ENCODE measurements around the gene RNF150. TPM values are rescaled to one million over a fixed set of nuclear protein-coding genes. Genes with fewer than 3 reads are reported as not detected.

RNF150 gene
- total RNA-seq, 4 donors from 2014 or later: 33.1 to 53.3 (median 43.6) TPM

- intact Hi-C loops (cut with DNase I): loop anchor here (10.0 kb wide), 2 partner anchors 58 to 358 kb away; partner anchors contain the start of gene ZNF330
- Histone ChIP-seq H3K4me1 (peaks cover 9 to 27% (median 18%) of the 10 kb centered on the region in 4 donors), H3K4me3 (no peak overlapping the region), H3K27me3 (no peaks in the 10 kb centered on the region), H3K27ac (replicated peaks in 1 of 4) (peak overlapping the region; percentile 15 to 56 (median 32)), H3K9me3 (no peaks in the 10 kb centered on the region), H3K36me3 (peaks cover 0 to 9% (median 0%) of the 10 kb centered on the region in 4 donors)
- TF ChIP-seq POLR2A (IDR thresholded peaks at IDR 0.05; ENCODE audit: low read depth) (no peak), POLR2AphosphoS5 (IDR thresholded peaks at IDR 0.05) (no peak), EP300 (IDR thresholded peaks at IDR 0.05) (no peak), CTCF (IDR thresholded peaks at IDR 0.05) (no peak)
- 99% methylated on average over 5 of the region's 5 CpGs for WGBS
- DNase-seq (ENCODE audit: extremely low spot score): no peak
These were observed 266.7 kb downstream of the RNF150 start for GRCh38 chr4:140866492-140867005.

- Histone ChIP-seq H3K36me3 (peaks cover 0 to 9% (median 0%) of the 10 kb centered on the region in 4 donors), H3K27ac (replicated peaks in 1 of 4) (peak overlapping the region; percentile 15 to 56 (median 32)), H3K4me1 (peaks cover 9 to 22% (median 20%) of the 10 kb centered on the region in 4 donors), H3K4me3 (no peak overlapping the region), H3K27me3 (no peaks in the 10 kb centered on the region), H3K9me3 (no peaks in the 10 kb centered on the region)
- WGBS: 45% methylated on average over 7 of the region's 7 CpGs
- DNase-seq (ENCODE audit: extremely low spot score): no peak
- intact Hi-C loops (cut with DNase I): loop anchor here (10.0 kb wide), 2 partner anchors 59 to 359 kb away; partner anchors contain the start of gene ZNF330
- no peak for TF ChIP-seq POLR2A (IDR thresholded peaks at IDR 0.05; ENCODE audit: low read depth)
- TF ChIP-seq CTCF (IDR thresholded peaks at IDR 0.05): no peak
- TF ChIP-seq POLR2AphosphoS5 (IDR thresholded peaks at IDR 0.05): no peak
- TF ChIP-seq EP300 (IDR thresholded peaks at IDR 0.05): no peak
These were observed 267.7 kb downstream of the RNF150 start for GRCh38 chr4:140865253-140866217.

GRCh38 chr4:140863197-140863596 is 270.1 kb downstream of the RNF150 start:
- WGBS: 93% methylated on average over 2 of the region's 2 CpGs
- intact Hi-C loops (cut with DNase I): loop anchor here (10.0 kb wide), 2 partner anchors 62 to 362 kb away; partner anchors contain the start of gene ZNF330
- peaks cover 0 to 9% (median 0%) of the 10 kb centered on the region in 4 donors for H3K36me3 ChIP-seq
- no peak for DNase-seq (ENCODE audit: extremely low spot score)
- H3K27ac ChIP-seq (replicated peaks in 1 of 4): no peak overlapping the region
- no peaks in the 10 kb centered on the region for H3K27me3 ChIP-seq
- H3K9me3 ChIP-seq: no peaks in the 10 kb centered on the region
- no peak overlapping the region for H3K4me3 ChIP-seq
- peaks cover 9 to 31% (median 24%) of the 10 kb centered on the region in 4 donors for H3K4me1 ChIP-seq
- TF ChIP-seq EP300 (IDR thresholded peaks at IDR 0.05): no peak
- no peak for TF ChIP-seq POLR2AphosphoS5 (IDR thresholded peaks at IDR 0.05)
- no peak for TF ChIP-seq CTCF (IDR thresholded peaks at IDR 0.05)
- no peak for TF ChIP-seq POLR2A (IDR thresholded peaks at IDR 0.05; ENCODE audit: low read depth)

GRCh38 chr4:140862177-140862442 is 271.2 kb downstream of the RNF150 start:
- WGBS: 93% methylated on average over 4 of the region's 4 CpGs
- no peaks in the 10 kb centered on the region for H3K27me3 ChIP-seq
- no peaks in the 10 kb centered on the region for H3K36me3 ChIP-seq
- peaks cover 4 to 42% (median 31%) of the 10 kb centered on the region in 4 donors for H3K4me1 ChIP-seq
- no peak overlapping the region for H3K27ac ChIP-seq (replicated peaks in 1 of 4)
- no peak for DNase-seq (ENCODE audit: extremely low spot score)
- no peak for TF ChIP-seq POLR2AphosphoS5 (IDR thresholded peaks at IDR 0.05)
- TF ChIP-seq EP300 (IDR thresholded peaks at IDR 0.05): no peak
- TF ChIP-seq POLR2A (IDR thresholded peaks at IDR 0.05; ENCODE audit: low read depth): no peak
- TF ChIP-seq CTCF (IDR thresholded peaks at IDR 0.05): no peak
- intact Hi-C loops (cut with DNase I): loop anchor here (10.0 kb wide), 2 partner anchors 63 to 363 kb away; partner anchors contain the start of gene ZNF330
- H3K4me3 ChIP-seq: no peak overlapping the region
- no peaks in the 10 kb centered on the region for H3K9me3 ChIP-seq
